ENCODE results near the gene PDE9A.

DNA sequence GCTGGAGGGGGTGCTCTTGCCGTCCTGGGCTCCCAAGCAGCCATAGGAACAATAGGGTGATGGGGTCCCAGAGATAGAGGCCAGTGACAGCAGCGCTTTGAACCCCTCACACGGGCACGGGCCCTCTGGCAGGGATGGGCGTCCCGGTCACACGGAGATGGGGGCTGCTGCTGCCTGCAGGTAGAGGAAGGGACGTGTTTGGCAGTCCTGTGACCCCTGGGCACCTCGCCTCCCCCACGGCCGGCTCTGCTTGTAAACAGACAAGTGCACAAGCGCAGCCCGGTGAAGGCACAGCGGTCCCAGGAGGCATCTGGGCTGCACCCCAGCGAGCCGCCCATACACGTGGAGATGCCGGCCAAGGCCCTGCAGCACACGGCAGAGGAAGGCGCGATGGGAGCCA is 36.5 kb upstream of the PDE9A start:
- TF ChIP-seq, protein P1, sequence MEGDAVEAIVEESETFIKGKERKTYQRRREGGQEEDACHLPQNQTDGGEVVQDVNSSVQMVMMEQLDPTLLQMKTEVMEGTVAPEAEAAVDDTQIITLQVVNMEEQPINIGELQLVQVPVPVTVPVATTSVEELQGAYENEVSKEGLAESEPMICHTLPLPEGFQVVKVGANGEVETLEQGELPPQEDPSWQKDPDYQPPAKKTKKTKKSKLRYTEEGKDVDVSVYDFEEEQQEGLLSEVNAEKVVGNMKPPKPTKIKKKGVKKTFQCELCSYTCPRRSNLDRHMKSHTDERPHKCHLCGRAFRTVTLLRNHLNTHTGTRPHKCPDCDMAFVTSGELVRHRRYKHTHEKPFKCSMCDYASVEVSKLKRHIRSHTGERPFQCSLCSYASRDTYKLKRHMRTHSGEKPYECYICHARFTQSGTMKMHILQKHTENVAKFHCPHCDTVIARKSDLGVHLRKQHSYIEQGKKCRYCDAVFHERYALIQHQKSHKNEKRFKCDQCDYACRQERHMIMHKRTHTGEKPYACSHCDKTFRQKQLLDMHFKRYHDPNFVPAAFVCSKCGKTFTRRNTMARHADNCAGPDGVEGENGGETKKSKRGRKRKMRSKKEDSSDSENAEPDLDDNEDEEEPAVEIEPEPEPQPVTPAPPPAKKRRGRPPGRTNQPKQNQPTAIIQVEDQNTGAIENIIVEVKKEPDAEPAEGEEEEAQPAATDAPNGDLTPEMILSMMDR (IDR thresholded peaks at IDR 0.05) = no peak
- no peak for TF ChIP-seq POLR2A (IDR thresholded peaks at IDR 0.05)

Data from testis (tissue), 2 donors.